Caco-2 (cell line): ENCODE measurements around the gene TBC1D2. TPM values are rescaled to one million over a fixed set of nuclear protein-coding genes. Genes with fewer than 3 reads are reported as not detected.

Source experiments
- BruUV-seq: library from RNA; stranded (reverse); fragments of 400-500 nt; replicated peaks from 2 replicates; lab custom pipeline; 2021; lab: Mats Ljungman, UMichigan
- CTCF ChIA-PET: fragments of 300-600 bp; sonication (Branson Sonifier 250); formaldehyde crosslinking; loops from one replicate; lab custom pipeline; 2022; ENCODE audit warnings: antibody characterized with exemption; lab: Charles Lee
- POLR2A ChIA-PET: fragments of 300-600 bp; sonication (Branson Sonifier 250); formaldehyde crosslinking; loops from one replicate; lab custom pipeline; 2022; ENCODE audit warnings: antibody characterized with exemption; lab: Charles Lee
- DNase-seq, 2 experiments: peaks; one replicate each; pipeline versions ENCODE4 v3.0.0 to v3.0.0-alpha.2; 2020 to 2022
- H3K27me3 ChIP-seq: replicated peaks from 2 replicates; pipeline ENCODE4 v1.6.0; 2011; ENCODE audit warnings: low read length; ENCODE audit not compliant: control insufficient read depth, insufficient read depth
- H3K36me3 ChIP-seq: 2 replicates; pipeline ENCODE4 v1.5.1; 2011; ENCODE audit warnings: low read length; ENCODE audit not compliant: control insufficient read depth, insufficient read depth
- H3K4me1 ChIP-seq: fragments of 250-450 bp; sonication (Bioruptor Pico); 2 replicates; pipeline ENCODE4 v1.5.1; 2020; ENCODE audit warnings: mild to moderate bottlenecking
- H3K4me3 ChIP-seq: 2 replicates; pipeline ENCODE4 v1.5.1; 2011; ENCODE audit warnings: low read depth, mild to moderate bottlenecking, control low read depth, low read length
- H3K9me3 ChIP-seq: fragments of 250-450 bp; sonication (Bioruptor Pico); 2 replicates; pipeline ENCODE4 v1.5.1; 2020; ENCODE audit warnings: mild to moderate bottlenecking, moderate library complexity
- H3K27ac Mint-ChIP-seq: one replicate; pipeline ENCODE4 v1.8.0; 2022; ENCODE audit warnings: mixed read lengths; ENCODE audit not compliant: unreplicated experiment
- H3K27me3 Mint-ChIP-seq: one replicate; pipeline ENCODE4 v1.8.0; 2022; ENCODE audit warnings: mixed read lengths; ENCODE audit not compliant: insufficient read depth, unreplicated experiment
- H3K36me3 Mint-ChIP-seq: one replicate; pipeline ENCODE4 v1.8.0; 2022; ENCODE audit warnings: mild to moderate bottlenecking, mixed read lengths; ENCODE audit not compliant: insufficient read depth, unreplicated experiment
- H3K4me1 Mint-ChIP-seq: one replicate; pipeline ENCODE4 v1.8.0; 2022; ENCODE audit warnings: low read depth, mixed read lengths; ENCODE audit not compliant: unreplicated experiment
- H3K4me3 Mint-ChIP-seq: one replicate; pipeline ENCODE4 v1.8.0; 2022; ENCODE audit warnings: mild to moderate bottlenecking, moderate library complexity, mixed read lengths; ENCODE audit not compliant: unreplicated experiment
- H3K9me3 Mint-ChIP-seq: one replicate; pipeline ENCODE4 v1.8.0; 2022; ENCODE audit warnings: mixed read lengths; ENCODE audit not compliant: unreplicated experiment
- intact Hi-C: fragments of 100-400 bp; cut with micrococcal nuclease; formaldehyde crosslinking; loops from one replicate; pipeline ENCODE4 v1.10.0; 2022; ENCODE audit not compliant: unreplicated experiment
- total RNA-seq: library from RNA; stranded (reverse); gene quantifications from 2 replicates; pipeline ENCODE4 v1.2.3, GENCODE V29; 2022
- TF ChIP-seq, protein P1 (sequence below), 2 experiments: fragments of 200-600 bp in 1 of 2; IDR thresholded peaks; 1 replicate in 1 of 2; 2 replicates in 1 of 2; pipeline versions ENCODE4 v1.5.1 to v1.8.0; 2011 to 2022; ENCODE audit warnings: antibody characterized with exemption in 1 of 2, control low read depth in 1 of 2, inconsistent platforms in 1 of 2, low read depth in 1 of 2, low read length in 1 of 2, mild to moderate bottlenecking in 1 of 2, moderate library complexity in 1 of 2; ENCODE audit not compliant: insufficient read depth in 1 of 2, severe bottlenecking in 1 of 2, unreplicated experiment in 1 of 2

The TBC1D2 gene
- total RNA-seq, 1 experiment from 2014 or later: 8.5 TPM

GRCh38 chr9:98201102-98201501 is 54.3 kb downstream of the TBC1D2 start:
- H3K27ac Mint-ChIP-seq: no peak overlapping the region
- intact Hi-C loops: no loop called here
- ChIA-PET POLR2A (no interaction called here), CTCF (no interaction called here)
- H3K36me3 Mint-ChIP-seq: no peaks in the 10 kb centered on the region
- TF ChIP-seq, protein P1, sequence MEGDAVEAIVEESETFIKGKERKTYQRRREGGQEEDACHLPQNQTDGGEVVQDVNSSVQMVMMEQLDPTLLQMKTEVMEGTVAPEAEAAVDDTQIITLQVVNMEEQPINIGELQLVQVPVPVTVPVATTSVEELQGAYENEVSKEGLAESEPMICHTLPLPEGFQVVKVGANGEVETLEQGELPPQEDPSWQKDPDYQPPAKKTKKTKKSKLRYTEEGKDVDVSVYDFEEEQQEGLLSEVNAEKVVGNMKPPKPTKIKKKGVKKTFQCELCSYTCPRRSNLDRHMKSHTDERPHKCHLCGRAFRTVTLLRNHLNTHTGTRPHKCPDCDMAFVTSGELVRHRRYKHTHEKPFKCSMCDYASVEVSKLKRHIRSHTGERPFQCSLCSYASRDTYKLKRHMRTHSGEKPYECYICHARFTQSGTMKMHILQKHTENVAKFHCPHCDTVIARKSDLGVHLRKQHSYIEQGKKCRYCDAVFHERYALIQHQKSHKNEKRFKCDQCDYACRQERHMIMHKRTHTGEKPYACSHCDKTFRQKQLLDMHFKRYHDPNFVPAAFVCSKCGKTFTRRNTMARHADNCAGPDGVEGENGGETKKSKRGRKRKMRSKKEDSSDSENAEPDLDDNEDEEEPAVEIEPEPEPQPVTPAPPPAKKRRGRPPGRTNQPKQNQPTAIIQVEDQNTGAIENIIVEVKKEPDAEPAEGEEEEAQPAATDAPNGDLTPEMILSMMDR (IDR thresholded peaks at IDR 0.05; ENCODE audit: insufficient read depth in 1 of 2, low read depth in 1 of 2, low read length in 1 of 2, severe bottlenecking in 1 of 2, unreplicated experiment in 1 of 2): no peak
- H3K27me3 Mint-ChIP-seq: no peaks in the 10 kb centered on the region
- H3K4me1 Mint-ChIP-seq: peaks cover 6% of the 10 kb centered on the region
- DNase-seq: no peak
- 0 out of 2 replicates have a peak, but pooled peaks cover 1% of the 10 kb centered on the region for H3K36me3 ChIP-seq
- H3K9me3 ChIP-seq: no peaks in the 10 kb centered on the region
- no peaks in the 10 kb centered on the region for H3K27me3 ChIP-seq
- H3K4me3 ChIP-seq: no peak overlapping the region
- BruUV-seq: no TSS peak
- no peaks in the 10 kb centered on the region for H3K9me3 Mint-ChIP-seq
- H3K4me1 ChIP-seq: no peaks in the 10 kb centered on the region; the same call in 1 of the 2 replicates
- H3K4me3 Mint-ChIP-seq: no peak overlapping the region

DNA sequence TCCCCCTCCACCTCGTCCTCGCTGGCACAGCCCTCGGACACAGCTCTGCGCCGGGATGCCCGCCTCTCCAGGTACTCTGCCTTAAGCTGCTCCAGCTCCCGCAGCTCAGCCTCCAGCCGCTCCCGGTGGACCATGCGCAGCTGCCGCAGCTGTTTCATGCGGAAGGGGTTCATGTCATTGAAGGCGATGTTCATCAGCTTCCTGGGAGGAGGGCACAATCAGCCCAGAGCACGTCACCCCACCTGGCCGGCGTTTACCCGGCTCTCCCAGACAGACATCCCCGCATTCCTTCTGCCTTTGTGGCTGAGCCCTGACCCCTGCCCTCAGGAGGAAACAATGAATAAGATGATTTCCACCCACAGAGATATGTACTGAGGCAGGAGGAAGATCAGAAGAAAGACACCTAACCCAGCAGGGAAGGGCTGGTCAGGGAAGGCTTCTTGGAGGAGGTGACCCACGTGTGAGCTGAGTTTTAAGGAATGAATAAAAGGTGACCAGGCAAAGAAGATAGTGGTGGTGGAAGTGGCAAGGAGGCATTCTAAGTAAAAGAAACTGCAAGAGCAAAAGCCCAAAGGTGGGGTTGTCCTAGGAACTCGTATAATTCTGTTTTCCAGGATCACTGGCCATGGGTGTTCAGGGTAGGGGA is 55.9 kb downstream of the TBC1D2 start:
- intact Hi-C loops: no loop called here
- H3K4me3 Mint-ChIP-seq: no peak overlapping the region
- no peak overlapping the region for H3K4me3 ChIP-seq
- BruUV-seq: no TSS peak
- no peak for DNase-seq
- ChIA-PET POLR2A (no interaction called here), CTCF (no interaction called here)
- no peaks in the 10 kb centered on the region for H3K27me3 Mint-ChIP-seq
- peak overlapping the region; percentile 8 for H3K27ac Mint-ChIP-seq
- H3K27me3 ChIP-seq: no peaks in the 10 kb centered on the region
- peaks cover 6% of the 10 kb centered on the region for H3K4me1 Mint-ChIP-seq
- TF ChIP-seq, protein P1 (IDR thresholded peaks at IDR 0.05; ENCODE audit: insufficient read depth in 1 of 2, low read depth in 1 of 2, low read length in 1 of 2, severe bottlenecking in 1 of 2, unreplicated experiment in 1 of 2): no peak
- H3K9me3 ChIP-seq: no peaks in the 10 kb centered on the region
- 0 out of 2 replicates have a peak, but pooled peaks cover 1% of the 10 kb centered on the region for H3K36me3 ChIP-seq
- no peaks in the 10 kb centered on the region for H3K9me3 Mint-ChIP-seq
- H3K4me1 ChIP-seq: no peaks in the 10 kb centered on the region; the same call in 1 of the 2 replicates
- H3K36me3 Mint-ChIP-seq: no peaks in the 10 kb centered on the region

- intact Hi-C loops: no loop called here
- Histone ChIP-seq H3K36me3 (no peaks in the 10 kb centered on the region), H3K4me3 (no peak overlapping the region), H3K9me3 (no peaks in the 10 kb centered on the region), H3K27me3 (no peaks in the 10 kb centered on the region), H3K4me1 (peaks cover 9% of the 10 kb centered on the region)
- H3K36me3 Mint-ChIP-seq: no peaks in the 10 kb centered on the region
- H3K4me1 Mint-ChIP-seq: peaks cover 15% of the 10 kb centered on the region
- H3K4me3 Mint-ChIP-seq: no peak overlapping the region
- DNase-seq: no peak
- H3K9me3 Mint-ChIP-seq: no peaks in the 10 kb centered on the region
- BruUV-seq: no TSS peak
- TF ChIP-seq, protein P1 (IDR thresholded peaks at IDR 0.05; ENCODE audit: insufficient read depth in 1 of 2, low read depth in 1 of 2, low read length in 1 of 2, severe bottlenecking in 1 of 2, unreplicated experiment in 1 of 2): no peak
- H3K27me3 Mint-ChIP-seq: no peaks in the 10 kb centered on the region
- ChIA-PET CTCF (no interaction called here), POLR2A (no interaction called here)
- H3K27ac Mint-ChIP-seq: no peak overlapping the region
Observed at GRCh38 chr9:98195671-98196070, 59.8 kb downstream of the TBC1D2 start.
